Ectodermal cell (in vitro differentiated cells): Measurements from ENCODE around the gene ABCC6.

Source experiments
- H3K27ac ChIP-seq: 2 replicates; pipeline ENCODE4 v1.7.0; 2013; ENCODE audit warnings: mild to moderate bottlenecking, low read depth, low read length; ENCODE audit not compliant: insufficient read depth, poor library complexity, severe bottlenecking
- H3K27me3 ChIP-seq: 2 replicates; pipeline ENCODE4 v1.7.0; 2013; ENCODE audit warnings: mild to moderate bottlenecking, low read length; ENCODE audit not compliant: insufficient read depth, control insufficient read depth, poor library complexity, severe bottlenecking
- H3K36me3 ChIP-seq: one replicate; pipeline ENCODE4 v1.7.0; 2013; ENCODE audit warnings: low read length; ENCODE audit not compliant: control insufficient read depth, insufficient read depth
- H3K4me1 ChIP-seq: one replicate; pipeline ENCODE4 v1.7.0; 2013; ENCODE audit warnings: low read length; ENCODE audit not compliant: control insufficient read depth, insufficient read depth
- H3K4me3 ChIP-seq: 2 replicates; pipeline ENCODE4 v1.7.0; 2013; ENCODE audit warnings: low read depth, low read length, control low read depth; ENCODE audit not compliant: insufficient read depth
- H3K9me3 ChIP-seq: 2 replicates; pipeline ENCODE4 v1.7.0; 2013; ENCODE audit warnings: mild to moderate bottlenecking, low read length, moderate library complexity; ENCODE audit not compliant: control insufficient read depth
- WGBS, 2 experiments: methylation state at CpG; one replicate each; pipeline ENCODE4 v1.1.7; 2013; ENCODE audit warnings: missing lambda C conversion rate in 2 of 2; 5-methylcytosine and 5-hydroxymethylcytosine counted together

The ABCC6 gene

DNA sequence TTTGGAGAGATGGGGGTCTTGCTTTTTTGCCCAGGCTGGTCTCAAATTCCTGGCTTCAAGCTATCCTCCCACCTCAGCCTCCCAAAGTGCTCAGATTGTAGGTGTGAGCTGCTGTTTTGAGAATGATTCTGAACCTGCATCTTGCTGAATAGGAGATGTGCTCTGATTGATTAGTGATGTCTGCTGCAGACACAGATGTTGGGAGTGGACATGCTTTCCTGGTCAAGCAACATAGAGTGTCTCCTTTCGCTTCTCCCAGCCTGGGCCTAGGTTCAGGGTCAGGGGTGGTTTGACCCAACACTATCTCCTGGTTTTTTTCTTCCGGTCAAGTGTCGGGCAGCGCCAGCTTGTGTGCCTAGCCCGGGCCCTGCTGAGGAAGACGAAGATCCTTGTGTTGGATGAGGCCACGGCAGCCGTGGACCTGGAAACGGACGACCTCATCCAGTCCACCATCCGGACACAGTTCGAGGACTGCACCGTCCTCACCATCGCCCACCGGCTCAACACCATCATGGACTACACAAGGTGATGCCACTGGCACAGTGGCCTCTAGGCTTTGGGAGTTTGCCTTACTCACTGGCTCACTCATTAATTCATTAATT lies 85.2 kb downstream of the ABCC6 start:
- H3K27me3 ChIP-seq = no peaks in the 10 kb centered on the region
- WGBS, 2 experiments = 96% methylated on average over 15 of the region's 15 CpGs
- no peaks in the 10 kb centered on the region for H3K9me3 ChIP-seq
- peaks cover 32% of the 10 kb centered on the region for H3K36me3 ChIP-seq
- H3K27ac ChIP-seq = no peak overlapping the region
- no peak overlapping the region for H3K4me3 ChIP-seq
- H3K4me1 ChIP-seq = no peaks in the 10 kb centered on the region

DNA sequence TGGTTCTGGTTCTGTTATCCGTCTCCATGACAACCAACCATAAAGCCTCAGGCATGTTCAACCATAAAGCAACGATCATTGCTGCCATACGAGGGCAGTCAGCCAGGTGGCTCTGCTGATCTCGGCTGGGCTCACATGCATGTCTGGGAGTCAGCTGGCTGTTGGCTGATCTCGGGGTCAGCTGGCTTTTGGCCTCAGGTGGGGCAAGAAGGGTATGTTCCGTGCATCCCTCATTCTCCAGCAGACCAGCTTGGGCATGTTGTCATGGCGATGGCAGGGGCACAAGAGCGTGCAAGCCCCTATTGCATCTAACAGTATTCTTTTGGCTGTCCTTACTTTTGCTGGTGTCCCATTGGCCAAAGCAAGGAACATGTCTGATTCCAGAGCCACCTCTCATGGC lies 86.2 kb downstream of the ABCC6 start:
- H3K36me3 ChIP-seq = peaks cover 32% of the 10 kb centered on the region
- H3K4me3 ChIP-seq = no peak overlapping the region
- no peaks in the 10 kb centered on the region for H3K9me3 ChIP-seq
- H3K27ac ChIP-seq = no peak overlapping the region
- no peaks in the 10 kb centered on the region for H3K27me3 ChIP-seq
- 92 to 93% methylated on average over 8 of the region's 8 CpGs for WGBS, 2 experiments
- no peaks in the 10 kb centered on the region for H3K4me1 ChIP-seq

GRCh38 chr16:16136588-16136987 lies 86.7 kb downstream of the ABCC6 start:
- Histone ChIP-seq H3K4me3 (no peak overlapping the region), H3K4me1 (no peaks in the 10 kb centered on the region), H3K27ac (no peak overlapping the region), H3K36me3 (peaks cover 36% of the 10 kb centered on the region), H3K27me3 (no peaks in the 10 kb centered on the region), H3K9me3 (no peaks in the 10 kb centered on the region)
- WGBS, 2 experiments = 97 to 98% methylated on average over 6 of the region's 6 CpGs

- H3K27me3 ChIP-seq = no peaks in the 10 kb centered on the region
- H3K4me3 ChIP-seq = no peak overlapping the region
- H3K36me3 ChIP-seq = peaks cover 27% of the 10 kb centered on the region
- no peak overlapping the region for H3K27ac ChIP-seq
- 94 to 95% methylated on average over 21 of the region's 21 CpGs for WGBS, 2 experiments
- H3K4me1 ChIP-seq = no peaks in the 10 kb centered on the region
- no peaks in the 10 kb centered on the region for H3K9me3 ChIP-seq
Observed at GRCh38 chr16:16133943-16134604, 89.2 kb downstream of the ABCC6 start.

DNA sequence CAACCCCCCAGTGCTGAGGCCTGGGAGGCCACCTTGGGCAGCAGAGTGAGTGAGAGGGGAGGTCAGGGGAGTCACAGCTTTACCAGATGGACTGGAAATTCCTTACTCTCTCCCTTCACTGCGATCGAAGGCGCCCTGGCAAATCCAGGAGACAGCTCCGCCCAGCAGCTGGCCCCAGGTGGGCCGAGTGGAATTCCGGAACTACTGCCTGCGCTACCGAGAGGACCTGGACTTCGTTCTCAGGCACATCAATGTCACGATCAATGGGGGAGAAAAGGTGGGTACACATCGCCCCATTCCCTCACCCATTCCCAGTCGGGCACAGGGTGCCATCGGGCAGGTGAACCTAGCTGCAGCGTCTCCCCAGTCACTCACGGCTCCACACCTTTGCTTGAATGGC lies 91.6 kb downstream of the ABCC6 start:
- H3K27ac ChIP-seq = no peak overlapping the region
- no peaks in the 10 kb centered on the region for H3K4me1 ChIP-seq
- H3K4me3 ChIP-seq = no peak overlapping the region
- no peaks in the 10 kb centered on the region for H3K27me3 ChIP-seq
- no peaks in the 10 kb centered on the region for H3K9me3 ChIP-seq
- 96% methylated on average over 15 of the region's 15 CpGs for WGBS, 2 experiments
- H3K36me3 ChIP-seq = peaks cover 19% of the 10 kb centered on the region

DNA sequence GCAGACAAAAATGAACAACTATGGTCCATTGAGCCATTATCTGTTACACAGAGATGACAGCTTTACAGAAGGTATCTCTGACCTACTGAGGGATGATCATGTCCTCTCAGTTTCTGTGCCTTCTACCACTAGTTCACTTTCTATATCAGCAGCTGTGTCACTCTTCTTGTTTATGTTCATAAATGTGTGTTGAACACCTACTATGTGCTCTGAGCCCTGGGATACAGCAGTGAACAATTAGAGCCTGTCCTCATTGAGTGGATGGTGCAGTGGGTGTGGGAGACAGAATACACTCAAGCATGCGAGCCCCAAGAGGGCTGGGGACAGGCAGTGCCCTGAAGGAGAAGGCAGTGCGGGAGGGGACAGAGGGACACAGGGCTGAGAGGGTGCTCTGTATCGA lies 92.1 kb downstream of the ABCC6 start:
- WGBS, 2 experiments = 91 to 94% methylated on average over 3 of the region's 3 CpGs
- peaks cover 15% of the 10 kb centered on the region for H3K36me3 ChIP-seq
- H3K4me1 ChIP-seq = no peaks in the 10 kb centered on the region

GRCh38 chr16:16127469-16128116 lies 95.7 kb downstream of the ABCC6 start:
- Histone ChIP-seq H3K27ac (no peak overlapping the region), H3K27me3 (no peaks in the 10 kb centered on the region), H3K4me3 (no peak overlapping the region), H3K9me3 (no peaks in the 10 kb centered on the region), H3K4me1 (no peaks in the 10 kb centered on the region), H3K36me3 (peaks cover 29% of the 10 kb centered on the region)
- WGBS, 2 experiments = 56 to 58% methylated on average over 9 of the region's 11 CpGs

More for the DNA sequence above, 92.1 kb downstream of the ABCC6 start:
- H3K27ac ChIP-seq = no peak overlapping the region
- no peaks in the 10 kb centered on the region for H3K9me3 ChIP-seq
- H3K27me3 ChIP-seq = no peaks in the 10 kb centered on the region
- H3K4me3 ChIP-seq = no peak overlapping the region

DNA sequence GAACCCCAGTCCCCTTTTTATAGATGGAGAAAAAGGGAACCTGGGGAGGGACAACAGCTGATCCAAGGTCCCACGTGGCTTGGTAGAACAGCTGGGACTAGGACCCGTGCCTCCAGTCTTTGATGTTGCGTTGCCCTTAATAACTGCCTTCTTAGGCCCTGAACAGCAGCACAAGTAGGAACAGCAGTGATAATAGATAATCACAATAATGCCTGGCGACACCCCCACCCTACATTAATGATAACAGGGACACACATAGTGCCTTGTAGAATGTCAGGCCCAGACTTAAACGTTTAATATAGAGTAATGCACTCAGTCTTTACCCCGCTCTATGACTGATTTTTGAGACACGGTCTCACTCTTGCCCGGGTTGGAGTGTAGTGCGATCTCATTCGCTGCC lies 96.4 kb downstream of the ABCC6 start:
- Histone ChIP-seq H3K4me3 (no peak overlapping the region), H3K4me1 (no peaks in the 10 kb centered on the region), H3K9me3 (no peaks in the 10 kb centered on the region), H3K36me3 (peaks cover 33% of the 10 kb centered on the region), H3K27me3 (no peaks in the 10 kb centered on the region), H3K27ac (no peak overlapping the region)
- WGBS, 2 experiments = 88 to 89% methylated on average over 10 of the region's 10 CpGs

GRCh38 chr16:16124974-16125373 lies 98.3 kb downstream of the ABCC6 start:
- Histone ChIP-seq H3K4me1 (no peaks in the 10 kb centered on the region), H3K4me3 (no peak overlapping the region), H3K36me3 (peaks cover 31% of the 10 kb centered on the region), H3K27ac (no peak overlapping the region), H3K27me3 (no peaks in the 10 kb centered on the region), H3K9me3 (no peaks in the 10 kb centered on the region)
- whole genome bisulfite sequencing, 2 experiments = 96 to 98% methylated on average over 3 of the region's 3 CpGs

GRCh38 chr16:16124438-16124837 lies 98.9 kb downstream of the ABCC6 start:
- WGBS, 2 experiments = 95 to 98% methylated on average over 10 of the region's 10 CpGs
- peaks cover 31% of the 10 kb centered on the region for H3K36me3 ChIP-seq
- H3K9me3 ChIP-seq = no peaks in the 10 kb centered on the region
- no peaks in the 10 kb centered on the region for H3K27me3 ChIP-seq
- no peak overlapping the region for H3K27ac ChIP-seq
- H3K4me1 ChIP-seq = no peaks in the 10 kb centered on the region
- H3K4me3 ChIP-seq = no peak overlapping the region
